Neuronal stem cell (in vitro differentiated cells): Measurements from ENCODE around the gene LCN6.

Source experiments
- DNase-seq: peaks from one replicate; pipeline ENCODE4 v3.0.0-alpha.2; 2013; ENCODE audit warnings: low spot score
- H2AFZ ChIP-seq: one replicate; pipeline ENCODE4 v1.6.1; 2013; ENCODE audit warnings: mild to moderate bottlenecking, low read length, inconsistent platforms
- H2AK5ac ChIP-seq: 2 replicates; pipeline ENCODE4 v1.6.1; 2013; ENCODE audit warnings: low read depth, mild to moderate bottlenecking, inconsistent platforms, low read length, moderate library complexity, mixed read lengths
- H2BK120ac ChIP-seq: 2 replicates; pipeline ENCODE4 v1.6.1; 2013; ENCODE audit warnings: low read depth, mild to moderate bottlenecking, inconsistent platforms, low read length, moderate library complexity, mixed read lengths
- H2BK12ac ChIP-seq: one replicate; pipeline ENCODE4 v1.6.1; 2013; ENCODE audit warnings: low read length, inconsistent platforms
- H2BK15ac ChIP-seq: 2 replicates; pipeline ENCODE4 v1.6.1; 2013; ENCODE audit warnings: mild to moderate bottlenecking, low read length, inconsistent platforms, mixed read lengths
- H2BK5ac ChIP-seq: one replicate; pipeline ENCODE4 v1.6.1; 2013; ENCODE audit warnings: inconsistent platforms, mild to moderate bottlenecking, low read length, moderate library complexity
- H3K14ac ChIP-seq: one replicate; pipeline ENCODE4 v1.6.1; 2013; ENCODE audit warnings: low read length, inconsistent platforms
- H3K18ac ChIP-seq: 2 replicates; pipeline ENCODE4 v1.6.1; 2013; ENCODE audit warnings: low read length, inconsistent platforms
- H3K23ac ChIP-seq: 2 replicates; pipeline ENCODE4 v1.6.1; 2013; ENCODE audit warnings: low read depth, mild to moderate bottlenecking, mixed read lengths, low read length, inconsistent platforms; ENCODE audit not compliant: poor library complexity
- H3K27ac ChIP-seq: replicated peaks from 3 replicates; pipeline ENCODE4 v1.5.1; 2013; ENCODE audit warnings: low read length, inconsistent platforms
- H3K27me3 ChIP-seq, 3 experiments: 2 replicates each; pipeline ENCODE4 v1.6.1; 2013; ENCODE audit warnings: low read length in 3 of 3, mild to moderate bottlenecking in 2 of 3, inconsistent platforms in 1 of 3, low read depth in 1 of 3, mixed read lengths in 1 of 3, moderate library complexity in 1 of 3; ENCODE audit not compliant: control insufficient read depth in 3 of 3, insufficient read depth in 3 of 3
- H3K36me3 ChIP-seq, 2 donors: replicated peaks in 1 of 2; 2 replicates each; pipeline ENCODE4 v1.6.1; 2013; ENCODE audit warnings: low read length in 2 of 2; ENCODE audit not compliant: control insufficient read depth in 2 of 2, insufficient read depth in 2 of 2
- H3K4ac ChIP-seq: 2 replicates; pipeline ENCODE4 v1.6.1; 2013; ENCODE audit warnings: inconsistent platforms, mild to moderate bottlenecking, low read length, moderate library complexity
- H3K4me1 ChIP-seq, 2 donors: 1 replicate in 1 of 2; 2 replicates in 1 of 2; pipeline ENCODE4 v1.6.1; 2013; ENCODE audit warnings: low read length in 2 of 2, low read depth in 1 of 2; ENCODE audit not compliant: control insufficient read depth in 2 of 2, insufficient read depth in 1 of 2
- H3K4me2 ChIP-seq: one replicate; pipeline ENCODE4 v1.6.1; 2013; ENCODE audit warnings: mild to moderate bottlenecking, low read length, inconsistent platforms; ENCODE audit not compliant: insufficient read depth, poor library complexity, severe bottlenecking
- H3K4me3 ChIP-seq, 2 donors: 2 replicates each; pipeline ENCODE4 v1.5.1; 2013; ENCODE audit warnings: low read length in 2 of 2, mild to moderate bottlenecking in 2 of 2, inconsistent platforms in 1 of 2, moderate library complexity in 1 of 2
- H3K79me1 ChIP-seq: one replicate; pipeline ENCODE4 v1.6.1; 2013; ENCODE audit warnings: low read depth, mild to moderate bottlenecking, inconsistent platforms, low read length, moderate library complexity
- H3K9ac ChIP-seq: one replicate; pipeline ENCODE4 v1.6.1; 2013; ENCODE audit warnings: mild to moderate bottlenecking, low read depth, low read length, inconsistent platforms; ENCODE audit not compliant: poor library complexity
- H3K9me3 ChIP-seq, 2 donors: replicated peaks in 1 of 2; 2 replicates each; pipeline versions ENCODE3 to v1.6.1; 2013; ENCODE audit warnings: low read length in 2 of 2, mild to moderate bottlenecking in 2 of 2, inconsistent platforms in 1 of 2, low read depth in 1 of 2, mixed read lengths in 1 of 2, moderate library complexity in 1 of 2; ENCODE audit not compliant: control insufficient read depth in 2 of 2, insufficient read depth in 1 of 2
- H4K8ac ChIP-seq: one replicate; pipeline ENCODE4 v1.6.1; 2013; ENCODE audit warnings: low read depth, mild to moderate bottlenecking, inconsistent platforms, low read length, moderate library complexity
- H4K91ac ChIP-seq: one replicate; pipeline ENCODE4 v1.6.1; 2013; ENCODE audit warnings: low read length, low read depth, mild to moderate bottlenecking, inconsistent platforms; ENCODE audit not compliant: poor library complexity
- WGBS, 2 donors: extraction: QIAGEN DNeasy Blood & Tissue Kit; methylation state at CpG; one replicate each; pipeline ENCODE4 v1.1.7; 2013; ENCODE audit warnings: missing lambda C conversion rate in 2 of 2, mixed read lengths in 1 of 2; ENCODE audit not compliant: insufficient read length in 2 of 2, insufficient replicate concordance in 1 of 2; ENCODE audit errors: extremely low coverage in 2 of 2; 5-methylcytosine and 5-hydroxymethylcytosine counted together

LCN6 gene

GRCh38 chr9:136774416-136775045 lies 26.2 kb upstream of the LCN6 start:
- H2BK120ac ChIP-seq, result no peak overlapping the region
- peaks cover 6 to 12% of the 10 kb centered on the region in 2 donors for H3K9me3 ChIP-seq
- no peak overlapping the region for H2AFZ ChIP-seq
- H3K36me3 ChIP-seq, result no peaks in the 10 kb centered on the region
- no peak overlapping the region for H3K4me2 ChIP-seq
- H2BK5ac ChIP-seq, result no peak overlapping the region
- H3K4me3 ChIP-seq, result no peak overlapping the region
- no peak overlapping the region for H3K23ac ChIP-seq
- H3K9ac ChIP-seq, result no peak overlapping the region
- H2BK15ac ChIP-seq, result no peak overlapping the region
- H2BK12ac ChIP-seq, result no peak overlapping the region
- no peak overlapping the region for H4K91ac ChIP-seq
- WGBS, 2 donors, result no CpG with 5 or more reads among the region's 12 CpGs
- no peak for DNase-seq
- H3K18ac ChIP-seq, result no peak overlapping the region
- H3K27me3 ChIP-seq, result peaks cover 0 to 23% (median 0%) of the 10 kb centered on the region in 3 experiments
- H3K4me1 ChIP-seq, result peaks cover 2% of the 10 kb centered on the region in 2 donors
- H2AK5ac ChIP-seq, result no peak overlapping the region
- no peaks in the 10 kb centered on the region for H3K79me1 ChIP-seq
- no peak overlapping the region for H4K8ac ChIP-seq
- no peak overlapping the region for H3K4ac ChIP-seq
- no peak overlapping the region for H3K27ac ChIP-seq
- no peak overlapping the region for H3K14ac ChIP-seq

- Histone ChIP-seq H2AFZ (peak overlapping the region; percentile 73), H4K91ac (no peak overlapping the region), H3K36me3 (no peaks in the 10 kb centered on the region), H2AK5ac (peak overlapping the region; percentile 13), H3K4ac (no peak overlapping the region), H3K9ac (peak overlapping the region; percentile 7), H3K18ac (no peak overlapping the region), H3K9me3 (peaks cover 6 to 12% of the 10 kb centered on the region in 2 donors), H3K23ac (no peak overlapping the region), H4K8ac (no peak overlapping the region), H3K14ac (no peak overlapping the region), H2BK12ac (peak overlapping the region; percentile 16), H3K27ac (no peak overlapping the region), H2BK120ac (no peak overlapping the region), H3K4me3 (peak overlapping the region in 1 of 2 donors; percentile 6), H3K4me2 (no peak overlapping the region), H2BK5ac (no peak overlapping the region), H3K79me1 (no peaks in the 10 kb centered on the region), H3K27me3 (peaks cover 0 to 16% (median 0%) of the 10 kb centered on the region in 3 experiments), H2BK15ac (no peak overlapping the region), H3K4me1 (peaks cover 2% of the 10 kb centered on the region in 2 donors)
- no CpG with 5 or more reads among the region's 7 CpGs for WGBS, 2 donors
- DNase-seq, result no peak
Measured at GRCh38 chr9:136773386-136774044, 25.2 kb upstream of the LCN6 start.

GRCh38 chr9:136771907-136772415 lies 23.6 kb upstream of the LCN6 start:
- H3K18ac ChIP-seq, result no peak overlapping the region
- peak overlapping the region; percentile 61 for H2AK5ac ChIP-seq
- no peak overlapping the region for H4K91ac ChIP-seq
- no peak overlapping the region for H3K4me2 ChIP-seq
- no peak overlapping the region for H2BK120ac ChIP-seq
- no CpG with 5 or more reads among the region's 3 CpGs for WGBS, 2 donors
- no peak overlapping the region for H2AFZ ChIP-seq
- H3K79me1 ChIP-seq, result no peaks in the 10 kb centered on the region
- no peak overlapping the region for H3K4ac ChIP-seq
- H4K8ac ChIP-seq, result no peak overlapping the region
- peaks cover 6 to 12% of the 10 kb centered on the region in 2 donors for H3K9me3 ChIP-seq
- no peaks in the 10 kb centered on the region for H3K36me3 ChIP-seq
- H3K27me3 ChIP-seq, result peaks cover 0 to 8% (median 2%) of the 10 kb centered on the region in 3 experiments
- H3K14ac ChIP-seq, result no peak overlapping the region
- H2BK15ac ChIP-seq, result no peak overlapping the region
- no peak for DNase-seq
- H3K23ac ChIP-seq, result no peak overlapping the region
- H3K4me3 ChIP-seq, result no peak overlapping the region
- H3K9ac ChIP-seq, result no peak overlapping the region
- H2BK12ac ChIP-seq, result no peak overlapping the region
- H3K4me1 ChIP-seq, result peaks cover 2% of the 10 kb centered on the region in 2 donors
- no peak overlapping the region for H3K27ac ChIP-seq
- H2BK5ac ChIP-seq, result no peak overlapping the region

GRCh38 chr9:136769710-136770191 lies 21.4 kb upstream of the LCN6 start:
- H3K9ac ChIP-seq, result no peak overlapping the region
- peak overlapping the region; percentile 45 for H3K4me2 ChIP-seq
- H2AK5ac ChIP-seq, result no peak overlapping the region
- no peak overlapping the region for H2BK120ac ChIP-seq
- H3K4me1 ChIP-seq, result peaks cover 2% of the 10 kb centered on the region in 2 donors
- no peak overlapping the region for H3K23ac ChIP-seq
- H3K27ac ChIP-seq, result no peak overlapping the region
- H3K18ac ChIP-seq, result peak overlapping the region; percentile 48
- H3K9me3 ChIP-seq, result peaks cover 6 to 12% of the 10 kb centered on the region in 2 donors
- H3K79me1 ChIP-seq, result no peaks in the 10 kb centered on the region
- H2BK15ac ChIP-seq, result no peak overlapping the region
- peaks cover 0 to 9% (median 2%) of the 10 kb centered on the region in 3 experiments for H3K27me3 ChIP-seq
- no peak overlapping the region for H3K14ac ChIP-seq
- no peak overlapping the region for H3K4me3 ChIP-seq
- WGBS, 2 donors, result no CpG with 5 or more reads among the region's 16 CpGs
- no peak overlapping the region for H4K91ac ChIP-seq
- no peak overlapping the region for H2BK5ac ChIP-seq
- DNase-seq, result peak; percentile 52
- no peak overlapping the region for H4K8ac ChIP-seq
- no peak overlapping the region for H3K4ac ChIP-seq
- no peak overlapping the region for H2BK12ac ChIP-seq
- H3K36me3 ChIP-seq, result no peaks in the 10 kb centered on the region
- peak overlapping the region; percentile 71 for H2AFZ ChIP-seq
